ENCODE measurements around the gene CCDC24. TPM values are rescaled to one million over a fixed set of nuclear protein-coding genes. Genes with fewer than 3 reads are reported as not detected.

The CCDC24 gene
- total RNA-seq, 1 donor from 2014 or later: 3.7 TPM

DNA sequence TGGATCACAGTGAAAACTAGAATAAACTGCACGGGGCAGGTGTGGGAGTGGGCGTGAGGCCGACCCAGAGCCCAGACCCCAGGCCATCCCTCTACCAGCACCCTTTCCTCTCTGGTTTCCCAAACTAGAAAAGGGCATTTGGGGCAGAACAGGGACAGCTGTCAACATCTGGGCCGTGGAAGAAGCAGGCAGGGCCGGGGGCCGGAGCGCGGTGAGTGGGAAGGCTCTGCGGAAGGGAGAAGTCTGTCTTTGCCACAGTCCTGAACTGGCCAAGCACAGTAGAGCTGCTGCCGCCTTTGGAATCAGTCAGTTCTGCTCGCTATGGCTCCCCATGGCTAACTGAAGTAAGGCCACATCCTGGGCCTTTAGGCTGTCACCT lies 6.6 kb downstream of the CCDC24 start:
- Histone ChIP-seq H3K36me3 (ENCODE audit: control insufficient read depth, insufficient read depth, low read length) (peaks cover 32% of the 10 kb centered on the region), H3K27me3 (ENCODE audit: control insufficient read depth, insufficient read depth, low read length) (no peaks in the 10 kb centered on the region), H3K4me3 (ENCODE audit: low read depth, low read length) (no peak overlapping the region)
- FAIRE-seq (no peak), DNase-seq (ENCODE audit: low read depth) (no peak)
- TF ChIP-seq, protein P1, sequence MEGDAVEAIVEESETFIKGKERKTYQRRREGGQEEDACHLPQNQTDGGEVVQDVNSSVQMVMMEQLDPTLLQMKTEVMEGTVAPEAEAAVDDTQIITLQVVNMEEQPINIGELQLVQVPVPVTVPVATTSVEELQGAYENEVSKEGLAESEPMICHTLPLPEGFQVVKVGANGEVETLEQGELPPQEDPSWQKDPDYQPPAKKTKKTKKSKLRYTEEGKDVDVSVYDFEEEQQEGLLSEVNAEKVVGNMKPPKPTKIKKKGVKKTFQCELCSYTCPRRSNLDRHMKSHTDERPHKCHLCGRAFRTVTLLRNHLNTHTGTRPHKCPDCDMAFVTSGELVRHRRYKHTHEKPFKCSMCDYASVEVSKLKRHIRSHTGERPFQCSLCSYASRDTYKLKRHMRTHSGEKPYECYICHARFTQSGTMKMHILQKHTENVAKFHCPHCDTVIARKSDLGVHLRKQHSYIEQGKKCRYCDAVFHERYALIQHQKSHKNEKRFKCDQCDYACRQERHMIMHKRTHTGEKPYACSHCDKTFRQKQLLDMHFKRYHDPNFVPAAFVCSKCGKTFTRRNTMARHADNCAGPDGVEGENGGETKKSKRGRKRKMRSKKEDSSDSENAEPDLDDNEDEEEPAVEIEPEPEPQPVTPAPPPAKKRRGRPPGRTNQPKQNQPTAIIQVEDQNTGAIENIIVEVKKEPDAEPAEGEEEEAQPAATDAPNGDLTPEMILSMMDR (IDR thresholded peaks at IDR 0.05; ENCODE audit: insufficient read depth, low read length, severe bottlenecking): no peak

DNA sequence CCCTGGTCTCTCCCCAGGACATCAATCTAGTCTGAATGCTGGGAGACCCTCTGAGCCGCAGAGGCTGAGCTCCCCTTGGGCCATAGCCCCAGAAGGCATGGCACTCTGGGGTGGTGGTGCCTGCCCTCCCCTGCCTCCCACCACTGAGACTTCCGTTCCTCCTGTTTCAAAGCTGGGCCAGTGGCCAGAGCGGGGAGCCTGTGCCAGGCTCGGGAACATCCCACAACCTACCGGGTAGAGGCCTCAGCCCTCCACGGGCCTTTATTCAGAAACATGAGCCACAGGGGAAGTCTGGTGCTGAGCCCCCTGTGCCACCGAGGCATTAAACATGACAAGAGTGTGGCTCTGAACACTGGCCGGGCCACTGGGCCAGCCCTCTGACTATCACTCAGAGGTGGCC lies 8.1 kb downstream of the CCDC24 start:
- no peak for FAIRE-seq
- H3K36me3 ChIP-seq (ENCODE audit: control insufficient read depth, insufficient read depth, low read length): peaks cover 34% of the 10 kb centered on the region

DNA sequence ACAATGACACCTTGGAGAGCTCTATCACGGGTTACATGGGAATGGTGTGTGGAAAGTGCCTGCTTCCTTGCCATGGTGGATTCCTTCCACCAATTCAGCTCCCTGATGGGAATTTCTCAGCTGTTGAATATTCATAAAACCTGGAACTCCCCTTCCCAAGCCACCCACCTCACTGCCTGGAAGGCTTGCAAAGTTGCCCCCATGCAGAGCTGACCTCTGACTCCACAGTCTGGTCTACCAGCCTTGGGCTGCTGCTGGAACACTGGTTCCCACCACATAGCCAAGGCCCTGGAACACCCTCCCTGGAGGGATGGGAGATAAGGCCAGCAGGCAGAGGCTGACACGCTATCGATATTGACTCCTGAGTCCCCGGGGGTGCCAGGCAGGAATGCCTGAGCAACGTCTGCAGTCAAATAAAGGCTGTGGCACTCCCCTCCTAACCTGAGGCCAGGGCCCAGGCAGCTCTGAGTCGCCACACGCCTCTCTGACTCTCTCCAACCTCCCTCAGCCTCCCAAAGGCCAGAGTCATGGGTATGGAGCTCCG lies 8.8 kb downstream of the CCDC24 start:
- Histone ChIP-seq H3K27me3 (ENCODE audit: control insufficient read depth, insufficient read depth, low read length) (no peaks in the 10 kb centered on the region), H3K4me3 (ENCODE audit: low read depth, low read length) (no peak overlapping the region), H3K36me3 (ENCODE audit: control insufficient read depth, insufficient read depth, low read length) (peaks cover 39% of the 10 kb centered on the region)
- DNase-seq (ENCODE audit: low read depth): no peak
- TF ChIP-seq, protein P1 (IDR thresholded peaks at IDR 0.05; ENCODE audit: insufficient read depth, low read length, severe bottlenecking): no peak
- no peak for FAIRE-seq

More for the DNA sequence above, 8.1 kb downstream of the CCDC24 start:
- TF ChIP-seq, protein P1 (IDR thresholded peaks at IDR 0.05; ENCODE audit: insufficient read depth, low read length, severe bottlenecking): no peak
- H3K4me3 ChIP-seq (ENCODE audit: low read depth, low read length): no peak overlapping the region
- no peak for DNase-seq (ENCODE audit: low read depth)
- no peaks in the 10 kb centered on the region for H3K27me3 ChIP-seq (ENCODE audit: control insufficient read depth, insufficient read depth, low read length)

DNA sequence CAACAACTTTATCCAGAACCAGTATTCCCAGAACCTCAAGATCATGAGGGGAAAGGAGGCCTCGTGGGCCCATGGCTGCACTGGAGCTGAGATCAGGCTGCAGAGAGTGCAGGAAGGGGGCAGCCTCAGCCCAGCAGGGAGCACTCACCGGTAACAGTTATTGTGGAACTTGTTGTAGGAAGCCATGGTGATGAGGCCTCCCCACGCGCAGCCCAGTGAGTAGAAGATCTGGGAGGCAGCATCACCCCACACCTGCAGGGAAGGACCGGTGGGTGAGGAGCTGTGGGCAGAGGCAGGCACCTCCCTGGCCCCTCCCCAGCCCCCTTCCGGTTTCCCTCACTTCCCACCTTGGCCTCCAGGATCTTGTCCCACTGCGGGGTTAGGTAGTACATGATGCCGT lies 10.8 kb downstream of the CCDC24 start:
- FAIRE-seq (no peak), DNase-seq (ENCODE audit: low read depth) (no peak)
- TF ChIP-seq, protein P1 (IDR thresholded peaks at IDR 0.05; ENCODE audit: insufficient read depth, low read length, severe bottlenecking): no peak
- H3K36me3 ChIP-seq (ENCODE audit: control insufficient read depth, insufficient read depth, low read length): peaks cover 38% of the 10 kb centered on the region
- no peaks in the 10 kb centered on the region for H3K27me3 ChIP-seq (ENCODE audit: control insufficient read depth, insufficient read depth, low read length)
- no peak overlapping the region for H3K4me3 ChIP-seq (ENCODE audit: low read depth, low read length)

DNA sequence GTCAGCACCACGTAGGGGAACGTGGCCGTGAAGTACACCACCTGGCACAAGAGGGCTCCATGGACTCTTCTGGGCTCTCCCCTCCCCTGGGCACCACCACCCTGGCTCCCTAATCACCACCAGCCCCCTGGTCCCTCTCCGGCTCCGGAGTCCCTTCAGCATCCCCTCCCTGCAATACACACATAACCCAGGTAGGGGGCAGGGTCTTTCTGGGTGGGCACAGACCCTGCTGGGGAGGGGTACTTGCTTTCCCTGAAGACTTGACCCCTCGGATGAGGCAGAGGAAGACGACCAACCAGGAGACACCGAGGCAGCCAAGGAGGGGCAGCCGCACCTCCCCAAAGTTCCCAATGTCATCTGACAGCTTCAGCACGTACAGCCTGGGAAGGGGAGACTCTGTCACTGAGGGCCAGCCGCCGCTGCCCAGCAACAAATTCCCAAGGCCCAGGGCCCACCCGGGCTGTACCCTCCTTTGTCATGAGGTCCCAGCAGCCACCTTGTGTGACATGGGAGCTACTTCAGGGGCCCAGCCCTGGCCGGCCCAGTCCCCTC lies 11.3 kb downstream of the CCDC24 start:
- DNase-seq (ENCODE audit: low read depth) (no peak), FAIRE-seq (no peak)
- no peaks in the 10 kb centered on the region for H3K27me3 ChIP-seq (ENCODE audit: control insufficient read depth, insufficient read depth, low read length)
- TF ChIP-seq, protein P1 (IDR thresholded peaks at IDR 0.05; ENCODE audit: insufficient read depth, low read length, severe bottlenecking): no peak
- no peak overlapping the region for H3K4me3 ChIP-seq (ENCODE audit: low read depth, low read length)
- peaks cover 39% of the 10 kb centered on the region for H3K36me3 ChIP-seq (ENCODE audit: control insufficient read depth, insufficient read depth, low read length)

DNA sequence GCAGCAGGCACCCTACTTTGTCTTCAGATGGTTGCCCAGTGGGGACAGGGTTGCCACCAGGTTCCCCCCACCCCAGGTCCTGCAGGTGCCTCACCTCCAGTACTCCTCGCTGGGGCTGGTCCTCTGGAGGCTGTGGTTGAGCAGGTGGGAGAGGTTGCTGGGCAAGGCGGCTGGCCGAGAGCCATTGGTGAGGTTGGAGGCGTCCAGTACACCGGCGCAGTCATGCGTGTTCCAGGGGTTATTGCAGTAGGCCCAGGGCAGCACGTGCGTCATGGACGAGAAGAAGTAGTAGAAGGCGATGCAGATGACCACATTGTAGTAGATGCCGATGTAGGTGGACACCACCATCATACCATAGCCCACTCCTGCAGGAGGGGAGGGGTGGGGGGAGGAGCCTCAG lies 16.9 kb downstream of the CCDC24 start:
- Histone ChIP-seq H3K27me3 (ENCODE audit: control insufficient read depth, insufficient read depth, low read length) (no peaks in the 10 kb centered on the region), H3K4me3 (ENCODE audit: low read depth, low read length) (no peak overlapping the region), H3K36me3 (ENCODE audit: control insufficient read depth, insufficient read depth, low read length) (peaks cover 15% of the 10 kb centered on the region)
- TF ChIP-seq, protein P1 (IDR thresholded peaks at IDR 0.05; ENCODE audit: insufficient read depth, low read length, severe bottlenecking): no peak
- FAIRE-seq (no peak), DNase-seq (ENCODE audit: low read depth) (no peak)
